GM19395 (cell line): Measurements from ENCODE around the gene SPG21.

ENCODE experiments used
- ATAC-seq: cut with Tn5 transposase; IDR thresholded peaks from one replicate; pipeline ENCODE4 v1.9.1; 2021; ENCODE audit warnings: mild to moderate bottlenecking, moderate library complexity; ENCODE audit not compliant: unreplicated experiment

The SPG21 gene

DNA sequence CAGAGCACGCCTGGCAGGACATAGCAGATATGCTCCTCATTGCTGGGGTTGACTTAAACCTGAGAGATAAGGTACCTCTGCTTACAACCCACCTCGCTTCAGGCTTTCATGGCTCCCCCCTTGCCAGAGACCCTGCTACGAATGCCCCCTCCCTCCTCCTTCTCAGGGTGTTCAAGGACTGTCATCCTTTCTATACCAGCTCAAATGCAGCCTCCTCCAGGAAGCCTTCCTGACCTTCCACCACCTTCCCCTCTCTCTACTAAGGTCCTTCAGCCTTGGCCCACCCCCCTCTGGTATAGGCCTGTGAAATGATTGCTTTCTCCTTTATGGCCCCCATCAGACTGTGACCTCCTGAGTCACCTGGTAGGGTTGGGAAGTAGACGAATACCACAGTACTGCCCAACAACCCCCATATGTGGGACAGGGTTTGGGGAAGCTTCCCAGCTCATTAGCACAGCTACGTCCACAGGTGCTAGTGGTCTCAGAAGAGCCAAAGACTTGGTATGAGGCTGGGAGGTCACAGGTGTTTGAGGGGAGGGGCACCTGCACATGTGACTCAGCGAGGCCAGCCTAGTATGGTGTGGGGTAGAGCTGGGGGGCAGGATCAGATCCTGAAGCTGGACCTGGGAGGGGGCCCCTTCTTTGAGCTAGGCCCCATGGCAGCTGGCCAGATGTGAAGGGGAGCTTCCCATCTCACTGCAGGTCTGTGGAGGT is 46.0 kb downstream of the SPG21 start:
- no peak for ATAC-seq

DNA sequence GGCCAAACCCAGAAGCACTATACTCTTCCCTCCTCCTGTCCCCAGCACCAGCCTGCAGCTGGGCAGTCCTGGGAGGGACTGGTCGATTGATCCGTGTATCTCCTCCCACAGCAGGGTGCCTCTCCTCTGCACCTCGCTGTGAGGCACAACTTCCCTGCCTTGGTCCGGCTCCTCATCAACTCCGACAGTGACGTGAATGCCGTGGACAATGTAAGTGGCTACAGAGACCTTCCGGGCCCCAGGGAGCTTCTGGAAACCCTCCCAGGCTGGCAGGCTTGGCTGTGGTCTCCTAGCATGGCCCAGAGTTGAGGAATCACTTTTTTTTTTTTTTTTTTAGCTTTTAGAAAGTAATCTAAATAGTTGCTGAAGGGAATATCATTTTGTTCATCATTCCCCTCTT is 47.4 kb downstream of the SPG21 start:
- ATAC-seq: no peak

DNA sequence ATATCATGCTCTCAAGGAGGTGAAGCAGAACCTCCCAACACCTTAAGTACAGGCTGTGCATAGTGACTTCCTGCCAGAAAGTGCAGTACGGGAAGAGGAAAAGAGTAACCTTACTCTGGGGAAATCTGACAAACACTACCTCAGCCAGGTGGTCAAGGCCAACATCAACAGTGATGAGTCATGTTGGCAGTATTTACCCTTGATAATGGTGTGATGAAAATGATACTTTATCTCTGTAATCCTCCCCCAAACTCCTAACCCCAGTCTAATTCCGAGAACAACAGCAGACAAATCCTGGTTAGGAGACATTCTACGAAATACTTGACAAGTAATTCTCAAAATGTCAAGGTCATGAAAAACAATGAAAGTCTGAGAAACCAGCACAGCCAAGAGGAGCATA is 51.5 kb downstream of the SPG21 start:
- ATAC-seq: no peak

DNA sequence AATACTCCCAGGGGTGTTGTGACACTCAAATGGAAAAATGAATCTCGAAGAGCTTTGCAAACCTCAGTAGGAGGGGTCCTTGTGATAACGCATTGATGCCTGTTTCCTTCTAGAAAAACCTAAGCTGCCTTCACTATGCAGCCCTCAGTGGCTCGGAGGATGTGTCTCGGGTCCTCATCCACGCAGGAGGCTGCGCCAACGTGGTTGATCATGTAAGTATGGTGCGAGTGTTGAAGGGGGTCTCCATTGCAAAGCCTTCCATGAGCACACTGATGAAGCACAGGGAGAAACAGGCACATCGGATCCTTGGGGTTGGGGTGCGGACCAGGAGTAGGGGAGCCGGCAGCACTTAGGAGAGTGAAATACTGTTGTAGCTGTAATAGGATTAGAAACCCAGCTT is 55.7 kb downstream of the SPG21 start:
- ATAC-seq: no peak

DNA sequence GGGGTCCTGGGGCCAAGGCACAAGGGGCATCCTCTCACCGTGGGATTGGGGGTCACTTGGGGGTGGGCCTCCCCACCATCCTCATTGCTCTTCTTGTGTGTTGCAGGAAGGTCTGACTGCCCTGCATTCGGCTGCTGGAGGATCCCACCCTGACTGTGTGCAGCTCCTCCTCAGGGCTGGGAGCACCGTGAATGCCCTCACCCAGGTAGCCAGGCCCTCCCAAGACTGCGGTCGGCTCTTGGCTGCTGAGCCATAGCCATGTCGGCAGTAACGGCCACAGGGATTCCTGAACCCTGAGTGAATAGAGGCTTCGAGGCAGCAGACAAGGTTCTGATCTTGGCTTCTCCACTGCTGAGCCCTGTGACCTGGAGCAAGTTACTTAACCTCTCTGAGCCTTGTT is 58.3 kb downstream of the SPG21 start:
- ATAC-seq: no peak

DNA sequence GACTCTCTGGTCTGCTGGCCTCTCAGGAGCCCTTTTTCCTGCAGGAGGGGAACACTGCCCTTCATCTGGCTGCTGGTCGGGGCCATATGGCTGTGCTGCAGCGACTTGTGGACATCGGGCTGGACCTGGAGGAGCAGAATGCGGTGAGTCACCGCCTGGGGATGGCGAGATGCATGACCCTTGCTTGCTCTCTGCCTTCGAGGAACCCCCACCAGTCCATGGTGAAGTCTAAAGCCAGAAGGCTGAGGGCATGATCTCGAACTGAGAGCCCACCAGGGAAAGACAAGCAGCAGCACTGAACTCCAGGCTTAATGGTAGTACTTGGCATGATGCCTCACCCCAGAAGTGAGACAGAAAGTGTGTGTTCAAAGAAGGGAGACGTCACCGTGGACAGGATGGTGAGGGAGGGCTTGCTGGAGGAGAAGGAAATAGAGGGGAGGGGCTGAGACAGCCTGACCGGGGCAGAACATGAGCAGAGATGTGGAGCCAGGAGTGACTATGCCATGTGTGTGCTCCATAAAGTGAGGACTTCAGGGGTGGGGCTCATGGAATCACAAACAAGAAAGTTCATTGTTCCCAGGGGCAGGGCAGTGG is 58.8 kb downstream of the SPG21 start:
- ATAC-seq: no peak

DNA sequence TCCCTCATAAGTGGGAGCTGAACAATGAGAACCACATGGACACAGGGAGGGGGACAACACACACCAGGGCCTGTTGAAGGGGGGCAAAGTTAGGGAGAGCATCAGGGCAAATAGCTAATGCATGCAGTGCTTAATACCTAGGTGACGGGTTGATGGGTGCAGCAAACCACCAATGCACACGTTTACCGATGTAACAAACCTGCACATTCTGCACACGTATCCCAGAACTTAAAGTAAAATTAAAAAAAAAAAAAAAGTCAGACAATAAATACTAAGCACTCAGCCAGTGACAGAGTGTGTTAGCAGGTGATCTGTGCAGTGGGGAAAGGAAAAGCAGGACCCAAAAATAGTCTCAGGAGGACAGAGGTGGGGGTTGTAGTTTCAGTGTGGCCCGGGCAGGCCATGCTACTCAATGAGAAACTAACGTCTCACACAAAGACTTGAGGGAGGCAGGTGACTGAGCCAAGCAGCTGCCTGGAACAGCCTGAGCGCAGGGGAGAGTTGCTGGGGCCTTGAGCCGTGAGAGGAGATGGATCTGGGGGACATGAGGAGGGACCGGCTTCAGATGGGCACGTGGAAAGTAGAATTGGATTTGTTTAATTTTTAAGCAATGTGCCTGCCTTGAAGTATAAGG is 59.6 kb downstream of the SPG21 start:
- ATAC-seq: no peak

DNA sequence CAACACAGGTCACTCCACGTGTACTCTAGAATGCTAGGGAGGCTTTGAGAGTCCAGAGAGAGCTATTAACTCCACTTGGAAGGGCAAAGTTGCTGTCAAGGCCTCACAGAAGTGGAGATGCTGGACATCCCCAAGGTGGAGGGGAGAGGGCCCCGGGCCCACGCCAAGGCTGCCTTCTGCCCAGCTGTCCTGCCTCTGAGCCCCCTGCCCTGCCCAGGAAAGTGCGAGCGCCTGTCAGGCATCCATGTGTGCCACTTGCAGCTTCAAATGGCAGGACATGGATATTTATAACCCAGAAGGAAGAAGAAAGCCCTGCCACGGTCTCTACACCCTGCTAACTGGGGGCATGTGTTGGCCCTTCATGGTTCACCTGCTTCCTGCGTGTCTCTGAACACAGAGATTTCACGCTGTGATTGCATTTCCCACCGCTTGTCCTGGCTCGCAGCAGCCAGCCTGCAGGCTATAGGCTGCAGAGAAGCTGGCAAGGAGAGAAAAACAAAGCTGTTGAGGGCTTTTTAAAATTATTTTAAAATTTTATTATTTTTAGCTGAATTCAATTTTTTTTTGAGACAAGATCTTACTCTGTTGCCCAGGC is 61.0 kb downstream of the SPG21 start:
- ATAC-seq: no peak

DNA sequence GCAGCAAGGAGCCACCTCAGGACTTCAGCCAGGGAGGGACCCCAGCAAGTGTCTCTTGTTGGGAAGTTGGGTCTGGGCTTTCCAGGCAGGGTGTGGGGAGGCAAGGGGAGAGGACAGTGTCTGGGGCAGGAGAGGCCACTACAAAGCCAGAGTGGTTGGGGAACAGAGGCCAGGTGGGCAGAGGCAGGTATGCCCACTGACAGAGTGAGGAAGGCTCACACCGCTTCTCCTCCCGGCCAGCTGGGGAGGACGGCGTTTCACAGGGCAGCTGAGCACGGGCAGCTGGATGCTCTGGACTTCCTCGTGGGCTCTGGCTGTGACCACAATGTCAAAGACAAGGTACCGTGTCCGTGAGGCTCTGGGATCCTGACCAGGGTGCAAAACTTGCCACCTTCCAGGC is 63.1 kb downstream of the SPG21 start:
- ATAC-seq: no peak

DNA sequence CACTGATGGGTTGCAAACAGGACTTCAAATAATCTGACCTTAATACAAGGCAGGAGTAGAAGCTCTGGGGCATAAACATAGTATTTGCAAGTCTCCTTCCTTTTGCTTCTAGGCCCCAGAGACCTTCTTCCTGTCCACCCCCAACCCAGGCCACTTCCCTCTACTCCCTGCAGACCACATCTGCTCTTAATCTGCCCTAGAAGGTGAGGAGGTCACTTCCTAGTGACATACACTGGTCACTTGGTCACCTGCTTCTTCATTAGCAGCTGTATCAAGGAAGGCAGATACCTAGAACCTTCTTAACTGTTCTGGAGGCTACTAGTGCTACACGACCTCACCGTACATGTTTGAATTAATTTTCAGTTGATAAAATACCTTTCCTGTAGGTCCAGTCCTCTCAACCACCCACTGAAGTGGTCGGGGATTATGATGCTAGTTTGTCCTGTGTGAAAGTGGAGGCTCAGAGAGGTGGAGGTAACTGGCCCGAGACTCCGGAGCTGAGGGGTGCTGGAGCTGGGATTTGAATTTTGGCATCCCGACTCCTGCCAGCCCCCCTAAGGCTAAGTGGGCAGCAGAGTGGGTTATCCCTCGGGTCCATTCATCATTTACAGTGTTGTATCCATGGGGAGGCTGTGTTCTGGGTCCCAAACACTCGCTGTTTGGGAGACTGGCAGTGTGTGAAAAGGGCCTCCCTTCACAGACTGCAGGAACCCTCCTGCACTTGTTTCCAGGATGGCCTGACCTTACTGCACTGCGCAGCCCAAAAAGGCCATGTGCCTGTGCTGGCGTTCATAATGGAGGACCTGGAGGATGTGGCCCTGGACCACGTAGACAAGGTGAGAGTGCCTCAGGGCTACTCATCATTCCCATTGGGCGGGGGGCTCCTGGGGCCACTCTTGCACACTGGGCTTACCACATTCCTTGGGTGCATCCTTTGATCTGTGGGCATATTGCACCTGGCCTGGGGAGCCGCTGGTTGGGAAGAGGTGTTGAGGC is 64.1 kb downstream of the SPG21 start:
- ATAC-seq: no peak

DNA sequence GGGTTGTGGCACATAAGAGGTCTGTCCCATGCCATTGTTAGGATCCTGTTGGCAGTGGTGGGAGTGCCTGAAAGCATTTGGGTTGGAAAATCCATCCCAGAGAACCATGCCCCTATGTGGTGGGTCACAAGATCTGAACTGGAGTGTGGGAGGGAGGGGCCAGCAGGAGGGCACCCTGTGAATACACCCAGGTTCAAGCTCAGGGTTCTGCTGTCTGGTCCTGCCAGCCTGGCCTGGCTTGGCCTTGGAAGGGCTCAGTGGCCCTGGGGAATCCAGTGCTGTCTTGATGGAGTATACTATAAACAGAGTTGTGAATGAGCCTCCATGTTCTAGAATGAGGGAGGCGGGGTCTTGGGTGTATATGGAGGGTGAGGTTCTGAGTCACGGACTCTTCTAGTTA is 66.2 kb downstream of the SPG21 start:
- no peak for ATAC-seq

DNA sequence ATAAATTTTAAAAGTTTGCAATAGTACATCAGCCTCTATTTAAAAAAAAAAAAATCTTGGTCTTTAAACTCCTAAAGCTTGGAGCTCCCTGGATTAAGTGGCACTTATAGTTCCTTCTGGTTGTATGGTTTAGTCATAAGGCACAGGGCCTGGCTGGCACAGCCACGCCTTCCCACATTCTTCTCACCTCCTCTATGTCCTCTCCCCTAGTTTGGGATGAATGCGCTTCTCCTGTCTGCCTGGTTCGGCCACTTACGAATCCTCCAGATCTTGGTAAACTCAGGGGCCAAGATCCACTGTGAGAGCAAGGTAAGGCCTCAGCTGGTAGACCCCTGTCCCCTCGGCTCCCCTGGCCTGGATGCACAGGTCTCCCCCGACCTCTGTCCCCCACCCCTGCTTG is 68.0 kb downstream of the SPG21 start:
- ATAC-seq: no peak

DNA sequence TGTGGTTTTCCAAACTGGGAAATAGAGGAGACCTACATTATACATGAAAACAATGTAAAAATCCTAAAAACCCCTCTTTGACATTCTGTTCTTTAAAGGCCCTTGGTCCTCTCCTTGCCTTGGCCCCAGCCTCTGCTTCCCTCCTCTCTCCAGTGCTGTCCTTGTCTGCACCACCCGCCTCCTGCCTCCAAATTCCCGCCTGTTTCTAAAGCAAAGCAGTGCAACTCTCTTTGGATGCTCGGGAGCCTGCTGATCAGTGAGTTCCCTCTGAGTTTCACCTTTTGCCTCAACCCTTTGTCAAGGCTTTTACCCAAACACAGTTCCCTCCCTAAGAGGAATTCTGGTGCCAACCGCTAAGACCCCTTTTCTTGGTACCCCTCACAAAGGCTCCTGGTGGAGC is 70.0 kb downstream of the SPG21 start:
- no peak for ATAC-seq

DNA sequence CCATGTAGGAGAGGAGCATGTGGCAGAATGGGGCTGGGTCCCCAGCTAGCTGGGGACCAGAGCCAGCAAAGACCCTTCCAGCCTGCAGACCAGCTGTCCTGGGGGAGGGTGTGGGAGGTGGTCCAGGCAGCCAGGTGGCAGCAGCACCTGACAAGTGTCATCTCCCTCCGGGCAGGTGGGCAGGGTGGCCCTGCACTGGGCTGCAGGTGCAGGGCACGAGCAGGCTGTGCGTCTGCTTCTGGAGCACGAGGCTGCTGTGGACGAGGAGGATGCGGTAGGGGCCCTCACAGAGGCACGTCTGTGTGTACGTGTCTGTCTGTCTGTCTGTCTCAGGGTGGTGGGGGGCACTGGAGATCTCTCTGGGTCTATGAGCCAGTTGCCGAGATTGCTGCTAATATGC is 72.5 kb downstream of the SPG21 start:
- ATAC-seq: no peak

DNA sequence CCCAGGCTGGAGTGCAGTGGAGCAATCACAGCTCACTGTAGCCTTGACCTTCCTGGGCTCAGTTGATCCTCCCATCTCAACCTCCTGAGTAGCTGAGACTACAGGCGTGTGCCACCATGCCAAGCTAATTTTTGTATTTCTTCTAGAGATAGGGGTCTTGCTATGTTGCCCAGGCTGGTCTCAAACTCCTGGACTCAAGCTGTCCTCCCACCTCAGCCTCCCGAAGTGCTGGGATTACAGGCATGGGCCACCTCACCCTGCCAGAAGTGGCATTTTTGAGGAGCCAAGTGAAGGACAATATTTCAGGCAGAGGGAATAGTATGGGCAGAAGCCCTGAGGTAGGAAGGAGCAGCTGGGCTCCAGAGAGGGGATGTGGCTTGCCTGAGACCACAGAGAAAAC is 73.3 kb downstream of the SPG21 start:
- ATAC-seq: no peak

DNA sequence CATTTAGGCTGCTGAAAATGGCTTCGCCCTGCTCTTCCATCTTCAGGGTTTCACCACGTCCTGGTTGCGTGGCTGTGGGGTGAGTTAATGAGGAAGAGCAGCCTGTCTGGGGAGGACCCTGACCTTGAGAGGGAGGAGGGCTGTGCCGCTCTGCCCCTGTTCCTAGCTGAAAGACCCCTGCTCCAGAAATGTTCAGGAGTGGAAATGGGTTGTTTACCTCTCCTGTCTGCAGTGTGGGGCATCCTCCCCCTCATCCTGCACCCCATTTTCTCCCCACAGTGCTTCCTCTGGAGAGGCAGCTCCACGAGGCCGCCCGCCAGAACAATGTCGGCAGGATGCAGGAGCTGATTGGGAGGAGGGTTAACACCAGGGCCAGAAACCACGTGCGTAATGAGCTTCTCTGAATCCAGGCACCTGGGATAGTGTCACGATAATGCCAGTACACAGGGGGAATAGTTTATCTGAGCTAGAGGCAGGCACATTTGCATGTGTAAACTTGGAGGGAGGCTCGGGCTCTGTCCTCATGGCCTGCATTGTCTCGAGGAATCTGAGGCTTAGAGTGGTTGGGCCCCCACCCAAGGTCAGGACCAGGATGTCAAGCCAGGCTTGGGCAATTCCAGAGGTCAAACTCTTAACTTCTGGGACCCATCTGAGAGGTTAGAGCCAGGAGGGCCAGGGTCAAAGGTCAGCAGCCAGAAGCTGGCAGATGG is 74.0 kb downstream of the SPG21 start:
- no peak for ATAC-seq
